ENCODE measurements around the gene HIF3A. TPM values are rescaled to one million over a fixed set of nuclear protein-coding genes. Genes with fewer than 3 reads are reported as not detected.

The HIF3A gene
- total RNA-seq, 2 donors from 2014 or later: not detected

- ATAC-seq (replicated peaks): no peak
- Mint-ChIP-seq H3K4me1 (no peaks in the 10 kb centered on the region), H3K4me3 (no peak overlapping the region), H3K9me3 (no peaks in the 10 kb centered on the region), H3K36me3 (ENCODE audit: low read depth) (peaks cover 84% of the 10 kb centered on the region), H3K27me3 (no peaks in the 10 kb centered on the region), H3K27ac (no peak overlapping the region)
Observed at GRCh38 chr19:46386151-46386550, 89.3 kb downstream of the HIF3A start.

GRCh38 chr19:46386996-46387712, 90.3 kb downstream of the HIF3A start:
- H3K36me3 Mint-ChIP-seq (ENCODE audit: low read depth): peaks cover 74% of the 10 kb centered on the region
- H3K9me3 Mint-ChIP-seq: no peaks in the 10 kb centered on the region
- no peak overlapping the region for H3K27ac Mint-ChIP-seq
- no peak overlapping the region for H3K4me3 Mint-ChIP-seq
- no peak for ATAC-seq (replicated peaks)
- no peaks in the 10 kb centered on the region for H3K4me1 Mint-ChIP-seq
- H3K27me3 Mint-ChIP-seq: no peaks in the 10 kb centered on the region

- H3K27ac Mint-ChIP-seq: no peak overlapping the region
- H3K9me3 Mint-ChIP-seq: no peaks in the 10 kb centered on the region
- no peaks in the 10 kb centered on the region for H3K4me1 Mint-ChIP-seq
- no peak overlapping the region for H3K4me3 Mint-ChIP-seq
- ATAC-seq (replicated peaks): no peak
- peaks cover 74% of the 10 kb centered on the region for H3K36me3 Mint-ChIP-seq (ENCODE audit: low read depth)
- H3K27me3 Mint-ChIP-seq: no peaks in the 10 kb centered on the region
Observed at GRCh38 chr19:46387713-46388130, 90.9 kb downstream of the HIF3A start.

- Mint-ChIP-seq H3K27ac (no peak overlapping the region), H3K9me3 (no peaks in the 10 kb centered on the region), H3K4me3 (no peak overlapping the region), H3K36me3 (ENCODE audit: low read depth) (peaks cover 70% of the 10 kb centered on the region), H3K4me1 (no peaks in the 10 kb centered on the region), H3K27me3 (no peaks in the 10 kb centered on the region)
- ATAC-seq (replicated peaks): no peak
Observed at GRCh38 chr19:46388311-46389095, 91.7 kb downstream of the HIF3A start.

GRCh38 chr19:46390121-46390858, 93.4 kb downstream of the HIF3A start:
- no peak overlapping the region for H3K27ac Mint-ChIP-seq
- H3K9me3 Mint-ChIP-seq: no peaks in the 10 kb centered on the region
- no peak for ATAC-seq (replicated peaks)
- peaks cover 53% of the 10 kb centered on the region for H3K36me3 Mint-ChIP-seq (ENCODE audit: low read depth)
- H3K4me1 Mint-ChIP-seq: no peaks in the 10 kb centered on the region
- H3K4me3 Mint-ChIP-seq: no peak overlapping the region
- no peaks in the 10 kb centered on the region for H3K27me3 Mint-ChIP-seq

GRCh38 chr19:46390866-46391265, 94.0 kb downstream of the HIF3A start:
- no peaks in the 10 kb centered on the region for H3K4me1 Mint-ChIP-seq
- no peak for ATAC-seq (replicated peaks)
- no peaks in the 10 kb centered on the region for H3K27me3 Mint-ChIP-seq
- H3K9me3 Mint-ChIP-seq: no peaks in the 10 kb centered on the region
- H3K4me3 Mint-ChIP-seq: no peak overlapping the region
- peaks cover 50% of the 10 kb centered on the region for H3K36me3 Mint-ChIP-seq (ENCODE audit: low read depth)
- no peak overlapping the region for H3K27ac Mint-ChIP-seq

- H3K27me3 Mint-ChIP-seq: no peaks in the 10 kb centered on the region
- no peaks in the 10 kb centered on the region for H3K9me3 Mint-ChIP-seq
- no peak for ATAC-seq (replicated peaks)
- H3K27ac Mint-ChIP-seq: no peak overlapping the region
- no peak overlapping the region for H3K4me3 Mint-ChIP-seq
- H3K4me1 Mint-ChIP-seq: no peaks in the 10 kb centered on the region
- peaks cover 45% of the 10 kb centered on the region for H3K36me3 Mint-ChIP-seq (ENCODE audit: low read depth)
Observed at GRCh38 chr19:46391296-46392251, 94.7 kb downstream of the HIF3A start.

GRCh38 chr19:46392252-46392801, 95.5 kb downstream of the HIF3A start:
- Mint-ChIP-seq H3K36me3 (ENCODE audit: low read depth) (peaks cover 37% of the 10 kb centered on the region), H3K9me3 (no peaks in the 10 kb centered on the region), H3K4me3 (no peak overlapping the region), H3K27ac (no peak overlapping the region), H3K27me3 (no peaks in the 10 kb centered on the region), H3K4me1 (no peaks in the 10 kb centered on the region)
- no peak for ATAC-seq (replicated peaks)

- no peak for ATAC-seq (replicated peaks)
- H3K27ac Mint-ChIP-seq: no peak overlapping the region
- no peak overlapping the region for H3K4me3 Mint-ChIP-seq
- H3K27me3 Mint-ChIP-seq: peaks cover 3% of the 10 kb centered on the region
- H3K4me1 Mint-ChIP-seq: no peaks in the 10 kb centered on the region
- peaks cover 32% of the 10 kb centered on the region for H3K36me3 Mint-ChIP-seq (ENCODE audit: low read depth)
- no peaks in the 10 kb centered on the region for H3K9me3 Mint-ChIP-seq
Observed at GRCh38 chr19:46392837-46393236, 96.0 kb downstream of the HIF3A start.

Other genes starting within 250 kb of the HIF3A start
- gene IGFL3, start 172.4 kb upstream of the HIF3A start, total RNA-seq: not detected
- gene IGFL2, start 148.8 kb upstream of the HIF3A start, total RNA-seq: not detected
- not detected for gene IGFL1, start 67.3 kb upstream of the HIF3A start, total RNA-seq
- 100 to 1,000 TPM in 1 of 2 donors, 10 to 100 TPM in 1; 60.0 to 127 TPM for gene PPP5C, start 50.0 kb downstream of the HIF3A start, total RNA-seq
- not detected for gene CCDC8, start 116.5 kb downstream of the HIF3A start, total RNA-seq
- gene PNMA8C, start 131.9 kb downstream of the HIF3A start, total RNA-seq: not detected
- not detected for gene PNMA8A, start 174.5 kb downstream of the HIF3A start, total RNA-seq
- under 1 TPM in 1 of 2 donors, not detected in 1; 0.08 TPM for gene PNMA8B, start 198.8 kb downstream of the HIF3A start, total RNA-seq

All from activated T-helper 17 cell treated with anti-CD3 and anti-CD28 coated beads, Interleukin-2, amount 50 U/mL, for 72 hours (primary cell).